IPS DF 6.9 (cell line): ENCODE data around the gene LANCL2.

Experiments
- DNase-seq: peaks from one replicate; pipeline ENCODE4 v3.0.0-alpha.2; 2013; ENCODE audit warnings: low read depth, low spot score
- H3K27ac ChIP-seq: one replicate; pipeline ENCODE4 v1.5.1; 2013; ENCODE audit warnings: low read length, control low read depth
- H3K27me3 ChIP-seq: 2 replicates; pipeline ENCODE4 v1.6.1; 2013; ENCODE audit warnings: mild to moderate bottlenecking, low read length; ENCODE audit not compliant: control insufficient read depth, insufficient read depth
- H3K36me3 ChIP-seq: 2 replicates; pipeline ENCODE4 v1.6.1; 2013; ENCODE audit warnings: low read length; ENCODE audit not compliant: control insufficient read depth, insufficient read depth
- H3K4me1 ChIP-seq: 2 replicates; pipeline ENCODE4 v1.6.1; 2013; ENCODE audit warnings: low read length; ENCODE audit not compliant: control insufficient read depth, insufficient read depth
- H3K4me3 ChIP-seq: 2 replicates; pipeline ENCODE4 v1.5.1; 2013; ENCODE audit warnings: mild to moderate bottlenecking, low read length
- H3K9me3 ChIP-seq: 2 replicates; pipeline ENCODE4 v1.6.1; 2013; ENCODE audit warnings: low read length, inconsistent platforms; ENCODE audit not compliant: control insufficient read depth, insufficient read depth
- WGBS: extraction: QIAGEN DNeasy Blood & Tissue Kit; methylation state at CpG from one replicate; pipeline ENCODE4 v1.1.7; 2013; ENCODE audit warnings: mixed read lengths, missing lambda C conversion rate; ENCODE audit not compliant: insufficient read length, insufficient coverage; 5-methylcytosine and 5-hydroxymethylcytosine counted together

LANCL2 gene

GRCh38 chr7:55449205-55449991 is 84.3 kb downstream of the LANCL2 start:
- whole genome bisulfite sequencing = no CpG with 5 or more reads among the region's 56 CpGs
- Histone ChIP-seq H3K36me3 (no peaks in the 10 kb centered on the region), H3K4me3 (no peak overlapping the region), H3K4me1 (no peaks in the 10 kb centered on the region; the same call in 1 of the 2 replicates), H3K27ac (no peak overlapping the region), H3K9me3 (no peaks in the 10 kb centered on the region), H3K27me3 (no peaks in the 10 kb centered on the region; the same call in 1 of the 2 replicates)
- no peak for DNase-seq

- no peak for DNase-seq
- no CpG with 5 or more reads among the region's 8 CpGs for WGBS
Measured at GRCh38 chr7:55449992-55450535, 84.9 kb downstream of the LANCL2 start.

GRCh38 chr7:55452971-55453370 is 87.8 kb downstream of the LANCL2 start:
- Histone ChIP-seq H3K27ac (no peak overlapping the region), H3K4me1 (no peaks in the 10 kb centered on the region; the same call in 1 of the 2 replicates), H3K4me3 (no peak overlapping the region), H3K27me3 (no peaks in the 10 kb centered on the region), H3K9me3 (no peaks in the 10 kb centered on the region), H3K36me3 (no peaks in the 10 kb centered on the region)
- no peak for DNase-seq
- no CpG with 5 or more reads among the region's 4 CpGs for WGBS

More at GRCh38 chr7:55449992-55450535, 84.9 kb downstream of the LANCL2 start:
- H3K9me3 ChIP-seq = no peaks in the 10 kb centered on the region
- no peak overlapping the region for H3K27ac ChIP-seq
- H3K36me3 ChIP-seq = no peaks in the 10 kb centered on the region
- no peaks in the 10 kb centered on the region; the same call in 1 of the 2 replicates for H3K27me3 ChIP-seq
- H3K4me3 ChIP-seq = no peak overlapping the region
- no peaks in the 10 kb centered on the region; the same call in 1 of the 2 replicates for H3K4me1 ChIP-seq

- no CpG with 5 or more reads among the region's 1 CpG for WGBS
- H3K4me1 ChIP-seq = no peaks in the 10 kb centered on the region
- DNase-seq = no peak
- no peak overlapping the region for H3K4me3 ChIP-seq
- no peaks in the 10 kb centered on the region for H3K36me3 ChIP-seq
- no peaks in the 10 kb centered on the region for H3K27me3 ChIP-seq
- no peak overlapping the region for H3K27ac ChIP-seq
- 0 out of 2 replicates have a peak, but pooled peaks cover 1% of the 10 kb centered on the region for H3K9me3 ChIP-seq
Measured at GRCh38 chr7:55457801-55458200, 92.7 kb downstream of the LANCL2 start.

GRCh38 chr7:55458351-55458750 is 93.2 kb downstream of the LANCL2 start:
- Histone ChIP-seq H3K36me3 (no peaks in the 10 kb centered on the region), H3K27ac (no peak overlapping the region), H3K4me1 (no peaks in the 10 kb centered on the region), H3K4me3 (no peak overlapping the region), H3K9me3 (0 out of 2 replicates have a peak, but pooled peaks cover 1% of the 10 kb centered on the region), H3K27me3 (no peaks in the 10 kb centered on the region)
- no peak for DNase-seq
- WGBS = no CpG with 5 or more reads among the region's 1 CpG

- WGBS = no CpG with 5 or more reads among the region's 4 CpGs
- Histone ChIP-seq H3K36me3 (peaks cover 10% of the 10 kb centered on the region), H3K4me3 (no peak overlapping the region), H3K9me3 (peaks cover 6% of the 10 kb centered on the region), H3K27ac (no peak overlapping the region), H3K27me3 (no peaks in the 10 kb centered on the region), H3K4me1 (no peaks in the 10 kb centered on the region)
- no peak for DNase-seq
Measured at GRCh38 chr7:55463686-55464262, 98.6 kb downstream of the LANCL2 start.

GRCh38 chr7:55464422-55464821 is 99.3 kb downstream of the LANCL2 start:
- no CpG with 5 or more reads among the region's 2 CpGs for WGBS
- Histone ChIP-seq H3K27ac (no peak overlapping the region), H3K4me1 (no peaks in the 10 kb centered on the region), H3K4me3 (no peak overlapping the region), H3K9me3 (peaks cover 6% of the 10 kb centered on the region), H3K36me3 (peaks cover 10% of the 10 kb centered on the region), H3K27me3 (no peaks in the 10 kb centered on the region)
- no peak for DNase-seq

- DNase-seq = no peak
- peaks cover 6% of the 10 kb centered on the region for H3K9me3 ChIP-seq
- no CpG with 5 or more reads among the region's 2 CpGs for WGBS
- H3K27me3 ChIP-seq = no peaks in the 10 kb centered on the region
- no peaks in the 10 kb centered on the region for H3K4me1 ChIP-seq
- peaks cover 10% of the 10 kb centered on the region for H3K36me3 ChIP-seq
- H3K27ac ChIP-seq = no peak overlapping the region
- H3K4me3 ChIP-seq = no peak overlapping the region; the same call in 1 of the 2 replicates
Measured at GRCh38 chr7:55465691-55466090, 100.6 kb downstream of the LANCL2 start.

- Histone ChIP-seq H3K36me3 (peaks cover 10% of the 10 kb centered on the region), H3K27ac (no peak overlapping the region), H3K4me1 (no peaks in the 10 kb centered on the region), H3K9me3 (peaks cover 4% of the 10 kb centered on the region), H3K4me3 (no peak overlapping the region), H3K27me3 (no peaks in the 10 kb centered on the region)
- no CpG with 5 or more reads among the region's 7 CpGs for WGBS
- no peak for DNase-seq
Measured at GRCh38 chr7:55467047-55467593, 102.0 kb downstream of the LANCL2 start.

- H3K9me3 ChIP-seq = peaks cover 4% of the 10 kb centered on the region
- H3K27ac ChIP-seq = no peak overlapping the region
- no peaks in the 10 kb centered on the region for H3K4me1 ChIP-seq
- no CpG with 5 or more reads among the region's 8 CpGs for WGBS
- H3K4me3 ChIP-seq = no peak overlapping the region
- no peaks in the 10 kb centered on the region for H3K27me3 ChIP-seq
- no peak for DNase-seq
- H3K36me3 ChIP-seq = peaks cover 10% of the 10 kb centered on the region
Measured at GRCh38 chr7:55468495-55468894, 103.4 kb downstream of the LANCL2 start.
